ENCODE measurements around the gene MOB3A. TPM values are rescaled to one million over a fixed set of nuclear protein-coding genes. Genes with fewer than 3 reads are reported as not detected.
A peak's percentile ranks its signal among the peaks of the same experiment; 100 is the strongest.

The MOB3A gene
- total RNA-seq, 1 donor from 2014 or later = 14.8 TPM

GRCh38 chr19:2059422-2060201 lies 36.5 kb downstream of the MOB3A start:
- peak in 1 of 2 donors; percentile 43 for DNase-seq (ENCODE audit: low read depth in 2 of 2)

GRCh38 chr19:2058570-2059421 lies 37.3 kb downstream of the MOB3A start:
- DNase-seq (ENCODE audit: low read depth in 2 of 2) = no peak

DNA sequence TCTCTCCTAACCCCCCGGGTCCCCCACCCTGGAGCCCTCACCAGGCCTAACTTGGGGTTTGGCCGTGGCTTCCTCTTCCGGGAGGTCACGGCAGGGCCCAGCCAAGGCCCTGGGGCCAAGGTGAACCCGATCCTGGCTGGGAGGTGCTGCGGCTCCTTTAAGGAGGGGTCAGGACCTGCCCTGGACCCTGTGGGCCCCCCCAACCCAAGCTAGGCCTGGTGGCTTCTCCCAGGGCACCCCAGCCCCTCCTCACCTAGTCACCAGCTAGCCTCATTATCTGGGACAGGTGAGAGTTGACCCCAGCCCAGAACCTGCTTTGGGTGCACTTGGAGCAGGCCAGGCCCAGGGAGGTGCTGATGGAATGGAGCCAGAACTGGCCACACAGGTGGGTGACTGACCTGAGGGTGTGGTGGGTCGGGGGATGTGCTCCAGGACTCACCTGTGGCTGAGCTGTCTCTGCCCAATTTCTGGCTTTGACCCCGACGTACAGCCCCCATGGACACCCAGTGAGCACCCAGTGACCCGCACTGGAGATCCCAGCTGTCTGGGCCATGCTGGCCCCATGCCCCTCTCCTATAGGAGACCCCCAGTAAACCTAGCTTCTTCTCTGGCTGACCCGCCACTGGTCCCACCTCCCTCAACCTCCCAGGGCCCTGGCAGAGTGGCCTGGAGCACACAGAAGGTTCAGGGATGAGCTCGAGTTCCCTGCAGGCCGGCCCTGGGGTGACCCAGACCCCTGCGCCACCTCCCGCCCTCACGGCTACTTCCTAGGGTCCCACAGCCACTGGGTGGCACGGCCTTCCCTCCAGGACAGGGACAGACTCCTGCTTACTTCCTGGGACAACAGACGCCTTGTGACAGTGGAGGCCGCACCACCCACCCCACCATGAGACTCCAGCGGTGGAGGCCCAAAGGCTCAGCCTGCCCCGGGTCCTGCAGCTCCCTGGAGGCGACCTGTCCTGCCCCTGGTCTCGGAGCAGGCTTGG lies 38.3 kb downstream of the MOB3A start:
- DNase-seq (ENCODE audit: low read depth in 2 of 2) = no peak

DNA sequence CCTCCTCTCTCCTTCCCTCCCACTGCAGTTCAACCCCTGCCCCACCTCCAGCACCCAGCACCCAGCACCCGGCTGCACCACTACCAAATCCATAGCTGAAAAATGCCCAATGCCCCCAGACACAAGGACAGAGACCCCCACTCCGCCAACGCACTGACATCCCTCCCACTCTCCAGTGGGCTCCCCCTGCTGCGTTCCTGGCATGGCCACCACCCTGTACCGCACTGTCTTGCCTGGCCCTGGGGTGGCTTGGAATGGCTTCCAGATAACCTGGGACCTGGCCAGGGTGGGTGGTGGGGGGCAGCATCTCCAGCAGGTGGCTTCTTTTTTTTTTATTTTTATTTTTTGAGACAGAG lies 39.3 kb downstream of the MOB3A start:
- no peak for DNase-seq (ENCODE audit: low read depth in 2 of 2)

DNA sequence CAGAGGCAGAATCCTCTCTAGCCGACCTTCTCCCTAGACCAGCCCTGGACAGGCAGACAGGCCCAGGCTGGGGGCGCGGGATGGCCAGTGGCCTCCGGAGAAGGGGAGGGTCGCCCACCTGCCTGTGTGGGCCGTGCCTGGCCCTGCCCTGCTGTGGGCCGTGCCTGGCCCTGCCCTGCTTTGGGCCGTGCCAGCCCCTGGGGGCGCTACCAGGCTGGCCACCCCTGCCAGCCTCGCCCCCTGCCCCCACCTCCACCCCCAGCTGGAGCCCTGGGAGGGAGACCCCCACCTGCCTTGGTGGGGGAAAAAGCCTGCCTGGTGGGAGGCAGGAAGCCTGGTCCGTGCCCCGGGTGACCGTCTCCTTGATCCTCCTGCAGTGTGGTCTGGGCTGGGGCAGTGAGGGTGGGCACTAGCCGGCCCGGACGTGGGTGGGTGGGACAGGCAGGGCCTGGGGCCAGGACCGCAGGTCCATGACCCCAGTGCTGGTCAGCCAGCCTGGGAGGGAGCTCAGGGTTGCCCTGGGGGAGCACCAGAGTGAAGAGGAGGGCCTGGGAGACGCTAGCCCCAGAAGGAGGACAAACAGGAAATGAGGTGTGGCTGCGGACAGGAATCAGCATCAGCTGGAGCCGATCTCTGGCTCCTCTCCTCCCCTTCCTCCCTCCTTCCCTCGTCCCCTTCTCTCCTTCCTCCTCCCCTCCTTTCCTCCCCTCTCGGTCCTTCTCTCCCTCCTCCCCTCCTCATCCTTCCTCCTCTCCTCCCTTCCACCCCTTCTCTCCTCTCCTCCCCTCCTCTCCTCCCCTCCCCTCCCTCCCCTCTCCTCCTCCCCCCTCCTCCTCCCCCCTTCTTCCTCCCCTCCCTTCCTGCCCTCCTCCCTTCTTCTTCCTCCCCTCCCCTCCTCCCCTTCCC lies 39.9 kb downstream of the MOB3A start:
- peak; percentile 57 to 70 for DNase-seq (ENCODE audit: low read depth in 2 of 2)

GRCh38 chr19:2054763-2055162 lies 41.4 kb downstream of the MOB3A start:
- DNase-seq (ENCODE audit: low read depth in 2 of 2) = no peak

GRCh38 chr19:2053601-2054389 lies 42.3 kb downstream of the MOB3A start:
- DNase-seq (ENCODE audit: low read depth in 2 of 2) = peak; percentile 92 to 93

DNA sequence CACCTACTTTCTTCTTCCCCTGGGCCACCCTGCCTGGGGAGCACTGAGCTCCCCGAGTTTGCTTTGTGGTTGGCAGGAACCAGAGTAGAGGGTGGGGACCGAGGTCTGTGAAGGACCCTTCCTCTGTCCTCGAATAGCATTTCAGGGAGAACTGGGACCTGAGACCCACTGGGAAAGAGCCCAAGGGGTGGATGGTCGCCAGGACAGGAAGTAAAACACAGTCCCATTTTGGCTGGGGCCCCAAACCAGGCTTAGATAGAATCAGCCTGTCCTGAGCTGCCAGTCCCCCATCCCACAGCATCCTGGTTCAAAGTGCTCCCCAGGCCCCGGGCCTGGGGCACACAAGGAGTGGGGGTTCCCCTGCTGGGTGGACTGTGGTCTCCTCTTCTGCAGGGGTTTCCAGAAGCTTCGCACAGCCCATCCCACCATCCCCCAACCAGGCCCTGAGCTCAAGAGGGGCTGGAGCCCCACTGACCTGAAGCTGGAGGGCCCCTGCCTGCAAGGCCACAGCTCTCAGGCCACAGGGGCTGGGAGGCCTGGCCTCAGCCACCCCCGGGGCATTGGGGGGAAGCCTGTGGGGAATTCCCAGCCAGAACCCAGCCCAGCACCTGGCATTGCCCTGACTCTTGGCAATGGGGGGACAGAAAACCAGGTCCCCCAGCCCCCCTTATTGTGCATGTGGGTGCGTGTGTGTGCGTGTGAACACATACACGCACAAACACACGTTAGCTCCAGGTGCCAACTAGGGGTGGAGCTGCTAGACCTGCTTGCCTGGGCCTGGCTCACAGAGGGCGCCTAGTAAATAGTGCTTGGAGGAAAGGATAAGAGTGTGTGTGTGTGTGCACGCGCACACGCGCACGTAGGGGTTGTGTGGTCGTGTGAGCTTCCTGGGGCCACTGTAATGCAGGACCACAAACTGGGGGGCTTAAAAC lies 44.1 kb downstream of the MOB3A start:
- peak; percentile 43 to 58 for DNase-seq (ENCODE audit: low read depth in 2 of 2)

GRCh38 chr19:2050991-2051772 lies 44.9 kb downstream of the MOB3A start, which contains the start of gene MKNK2:
TSS of gene MKNK2 (minus strand) at chr19:2051244. CDS start at chr19:2050851, 393 bp downstream.
- DNase-seq (ENCODE audit: low read depth in 2 of 2) = peak; percentile 73 to 86

GRCh38 chr19:2050349-2050990 lies 45.7 kb downstream of the MOB3A start:
- DNase-seq (ENCODE audit: low read depth in 2 of 2) = no peak

DNA sequence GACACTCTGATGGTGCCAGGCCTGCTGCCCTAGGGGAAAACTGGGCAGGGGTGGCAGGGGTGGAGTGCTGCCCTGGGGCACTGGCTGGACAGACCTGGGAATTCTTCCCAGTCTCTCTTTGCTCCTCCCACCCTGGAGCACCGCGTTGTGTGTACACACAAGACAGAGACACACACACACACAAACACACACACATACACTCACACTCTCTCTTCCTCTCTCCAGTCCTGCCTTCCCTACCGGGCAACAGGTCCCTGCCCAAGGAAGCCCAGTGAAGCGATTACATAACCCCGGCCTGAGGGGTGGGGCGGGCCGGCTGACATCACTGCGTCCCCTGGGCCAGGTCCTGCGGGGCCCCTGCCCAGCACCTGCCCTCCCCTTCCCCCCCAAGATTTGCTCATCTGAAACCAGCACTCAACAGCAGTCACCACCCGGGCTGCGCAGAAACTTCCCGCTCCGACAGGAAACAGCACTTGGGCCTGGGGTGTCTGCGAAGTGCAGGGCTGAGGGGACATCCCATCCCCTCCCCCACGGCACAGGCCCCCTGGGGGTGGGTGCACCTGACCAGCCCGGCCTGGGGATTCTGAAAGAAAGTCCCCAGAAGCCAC lies 46.3 kb downstream of the MOB3A start:
- peak in 1 of 2 donors; percentile 74 for DNase-seq (ENCODE audit: low read depth in 2 of 2)

DNA sequence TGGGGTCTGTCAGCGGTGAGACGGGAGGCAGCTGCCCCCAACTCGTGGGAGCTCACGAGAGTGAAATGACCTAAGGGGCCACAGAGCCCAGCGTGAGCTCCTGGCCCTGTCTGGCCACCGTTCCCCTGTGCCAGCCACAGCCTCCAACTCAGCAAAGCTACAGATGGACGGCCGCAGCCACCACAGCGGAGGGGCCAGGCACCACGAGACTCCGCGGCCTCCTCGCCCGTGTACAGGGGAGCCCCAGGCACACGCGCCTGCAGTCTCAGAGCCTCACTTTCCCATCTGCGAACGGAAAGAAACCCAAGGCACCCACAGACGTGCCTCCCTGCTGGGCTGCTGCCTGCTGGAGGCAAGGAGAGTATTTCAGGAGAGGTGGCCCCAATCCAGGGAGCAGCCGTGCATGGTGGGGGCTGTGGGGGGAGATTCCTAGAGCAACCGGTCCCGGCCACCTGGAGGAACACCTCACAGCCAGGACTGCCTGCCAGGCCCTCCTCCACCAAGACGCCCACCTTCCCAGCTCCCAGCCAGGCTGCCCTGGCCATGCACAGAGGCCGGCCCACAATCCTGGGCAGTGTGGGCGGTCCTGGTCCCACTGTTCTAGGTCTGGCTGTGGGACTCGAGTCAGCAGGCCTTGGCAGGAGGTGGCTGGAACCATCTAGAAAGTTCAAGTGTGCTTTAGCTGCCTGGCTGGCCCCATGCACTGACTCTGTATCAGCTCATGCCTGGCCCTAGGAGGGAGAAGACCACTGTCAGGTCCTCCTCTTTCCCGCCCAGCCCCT lies 47.0 kb downstream of the MOB3A start:
- DNase-seq (ENCODE audit: low read depth in 2 of 2) = no peak

DNA sequence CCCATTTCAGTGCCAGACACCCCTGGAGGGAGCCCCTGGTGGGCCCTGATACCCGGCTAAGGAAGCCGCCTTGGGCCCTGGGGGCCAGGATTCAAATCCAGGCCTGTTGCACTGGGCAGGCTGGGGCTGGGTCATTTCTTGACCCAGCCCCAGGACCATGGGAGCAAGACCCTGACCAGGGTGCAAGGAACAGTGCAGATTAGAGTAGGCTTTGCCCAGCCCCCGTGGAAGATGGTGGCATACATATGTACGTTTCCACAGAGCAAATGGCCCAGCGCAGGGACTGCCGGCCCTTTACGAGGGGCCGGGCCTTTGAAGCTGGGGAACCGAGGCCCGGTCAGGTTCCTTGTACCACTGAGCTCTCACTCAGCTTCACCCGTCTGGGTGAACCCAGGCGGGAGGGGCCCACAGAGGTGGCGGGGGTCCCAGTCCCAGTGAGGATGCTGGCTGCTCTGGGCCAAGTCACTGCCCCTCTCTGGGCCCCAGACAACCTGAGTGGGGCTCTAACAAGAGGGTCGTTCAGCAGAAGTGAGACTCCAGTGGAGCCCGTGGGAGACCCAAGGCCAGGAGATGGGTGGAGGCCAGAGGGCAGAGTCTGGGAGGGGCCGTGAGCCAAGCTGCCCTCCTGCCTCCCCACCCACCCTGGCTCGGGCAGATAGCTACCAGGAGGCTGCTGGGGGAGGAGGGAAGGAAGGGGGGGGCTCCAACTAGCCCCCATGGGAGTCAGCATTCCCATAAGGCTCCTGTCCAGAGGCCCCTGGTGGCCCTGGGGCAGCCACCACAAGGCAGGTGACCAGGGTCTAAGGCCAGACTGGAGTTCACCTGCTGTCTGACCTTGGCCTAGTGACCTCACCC lies 47.8 kb downstream of the MOB3A start:
- no peak for DNase-seq (ENCODE audit: low read depth in 2 of 2)

DNA sequence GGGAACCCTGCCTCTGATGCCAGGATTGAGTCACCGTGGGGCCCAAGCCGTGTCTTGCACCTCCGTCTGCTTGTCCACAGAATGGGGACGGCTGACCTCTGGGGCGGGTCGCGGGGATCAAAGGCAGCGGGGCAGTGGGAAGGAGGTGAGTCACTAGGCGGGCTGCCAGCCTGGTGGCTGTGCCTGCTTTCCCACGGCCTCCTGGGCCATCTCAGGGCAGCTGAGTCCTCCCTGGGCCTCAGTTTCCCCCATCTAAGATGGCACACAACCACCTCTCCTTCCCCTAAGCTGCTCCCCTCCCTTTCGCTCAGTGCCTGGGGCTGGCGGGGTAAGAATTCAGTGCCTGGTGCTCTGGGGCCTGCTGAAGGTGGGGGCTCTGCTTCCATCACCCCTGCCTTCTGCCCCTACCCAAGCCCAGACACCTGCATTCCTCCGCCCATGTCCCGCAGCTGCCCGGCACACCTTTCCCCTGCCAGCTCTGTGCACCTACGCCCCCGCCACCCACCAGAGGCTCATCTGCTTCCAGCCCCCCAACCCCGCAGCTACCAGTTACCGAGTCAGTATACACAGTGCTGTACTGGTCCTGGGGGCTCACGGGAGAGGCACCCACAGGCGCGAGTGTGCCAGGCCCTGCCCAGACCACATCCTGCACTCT lies 48.5 kb downstream of the MOB3A start:
- DNase-seq (ENCODE audit: low read depth in 2 of 2) = peak in 1 of 2 donors; percentile 82
